GM23338 (cell line): Measurements from ENCODE around the gene EVI5. TPM values are rescaled to one million over a fixed set of nuclear protein-coding genes. Genes with fewer than 3 reads are reported as not detected.

Source experiments
- ATAC-seq: fragments of 200-7000 bp; cut with Tn5 transposase; 3 replicates; pipeline ENCODE4 v1.9.1; 2020
- DNase-seq: peaks from one replicate; pipeline ENCODE4 v3.0.0-alpha.2; 2015; ENCODE audit warnings: low spot score
- H2AFZ ChIP-seq: fragments of 200-600 bp; sonication (generic); 2 replicates; pipeline ENCODE4 v1.8.0; 2016; ENCODE audit warnings: antibody characterized with exemption, mild to moderate bottlenecking, moderate library complexity
- H3F3A ChIP-seq: fragments of 200-600 bp; sonication (generic); replicated peaks from 2 replicates; pipeline ENCODE4 v1.8.0; 2017; ENCODE audit warnings: antibody characterized with exemption, mixed run types, low read depth
- H3K27ac ChIP-seq: fragments of 200-600 bp; sonication (generic); 2 replicates; pipeline ENCODE4 v1.6.1; 2016; ENCODE audit warnings: low read depth
- H3K27me3 ChIP-seq: fragments of 200-600 bp; sonication (generic); 2 replicates; pipeline ENCODE4 v1.8.0; 2016; ENCODE audit warnings: mild to moderate bottlenecking, mixed run types, moderate library complexity; ENCODE audit not compliant: insufficient read depth
- H3K36me3 ChIP-seq: fragments of 200-600 bp; sonication (generic); 2 replicates; pipeline ENCODE4 v1.8.0; 2016; ENCODE audit warnings: mild to moderate bottlenecking; ENCODE audit not compliant: insufficient read depth
- H3K4me1 ChIP-seq: fragments of 200-600 bp; sonication (generic); 2 replicates; pipeline ENCODE4 v1.8.0; 2016; ENCODE audit warnings: mild to moderate bottlenecking, moderate library complexity; ENCODE audit not compliant: insufficient read depth
- H3K4me2 ChIP-seq: fragments of 200-600 bp; sonication (generic); 2 replicates; pipeline ENCODE4 v1.7.1; 2017; ENCODE audit warnings: mixed run types
- H3K4me3 ChIP-seq: fragments of 200-600 bp; sonication (generic); 2 replicates; pipeline ENCODE4 v1.6.1; 2016; ENCODE audit warnings: mixed run types
- H3K79me2 ChIP-seq: fragments of 200-600 bp; sonication (generic); replicated peaks from 2 replicates; pipeline ENCODE4 v1.8.0; 2017; ENCODE audit warnings: mild to moderate bottlenecking; ENCODE audit not compliant: insufficient read depth
- H3K9me2 ChIP-seq: fragments of 200-600 bp; sonication (generic); 2 replicates; pipeline ENCODE4 v1.8.0; 2017; ENCODE audit not compliant: insufficient read depth
- H4K20me1 ChIP-seq: fragments of 200-600 bp; sonication (generic); replicated peaks from 2 replicates; pipeline ENCODE4 v1.8.0; 2017; ENCODE audit warnings: mild to moderate bottlenecking; ENCODE audit not compliant: insufficient read depth
- H3K27ac Mint-ChIP-seq: 2 replicates; pipeline ENCODE4 v1.8.0; 2020; ENCODE audit warnings: inconsistent platforms, mild to moderate bottlenecking, moderate library complexity, mixed read lengths
- H3K27me3 Mint-ChIP-seq: 3 replicates; pipeline ENCODE4 v1.8.0; 2022; ENCODE audit warnings: low read depth, mild to moderate bottlenecking, moderate library complexity, mixed read lengths, inconsistent platforms; ENCODE audit not compliant: insufficient read depth, poor library complexity
- H3K36me3 Mint-ChIP-seq: 3 replicates; pipeline ENCODE4 v1.8.0; 2021; ENCODE audit warnings: low read depth, mild to moderate bottlenecking, inconsistent platforms, moderate library complexity, mixed read lengths
- H3K4me1 Mint-ChIP-seq: 3 replicates; pipeline ENCODE4 v1.8.0; 2020; ENCODE audit warnings: mild to moderate bottlenecking, inconsistent platforms, mixed read lengths
- H3K4me3 Mint-ChIP-seq: 3 replicates; pipeline ENCODE4 v1.8.0; 2021; ENCODE audit warnings: moderate library complexity, mild to moderate bottlenecking, inconsistent platforms, mixed read lengths
- H3K9me3 Mint-ChIP-seq: 3 replicates; pipeline ENCODE4 v1.8.0; 2020; ENCODE audit warnings: moderate library complexity, mild to moderate bottlenecking, inconsistent platforms, mixed read lengths
- CREB1 ChIP-seq: fragments of 250-450 bp; sonication (Bioruptor Pico); IDR thresholded peaks from 2 replicates; pipeline ENCODE4 v1.5.0; 2020; ENCODE audit warnings: low read depth, mild to moderate bottlenecking, moderate library complexity
- CTCF ChIP-seq, 2 experiments: fragments of 200-600 bp in 1 of 2; sonication (generic) in 1 of 2; conservative IDR thresholded peaks; 2 replicates each; pipeline versions ENCODE4 v1.5.1 to v1.6.1; 2016 to 2017; ENCODE audit warnings: antibody characterized with exemption in 2 of 2, low read depth in 2 of 2, mild to moderate bottlenecking in 2 of 2, moderate library complexity in 1 of 2
- EZH2 ChIP-seq: fragments of 200-600 bp; sonication (generic); IDR thresholded peaks from one replicate; pipeline ENCODE4 v1.8.0; 2017; ENCODE audit warnings: antibody characterized with exemption, mild to moderate bottlenecking, low read depth; ENCODE audit not compliant: unreplicated experiment
- EZH2phosphoT487 ChIP-seq: fragments of 200-600 bp; sonication (generic); IDR thresholded peaks from one replicate; pipeline ENCODE4 v1.8.1; 2018; ENCODE audit warnings: antibody characterized with exemption; ENCODE audit not compliant: unreplicated experiment
- JUNB ChIP-seq: IDR thresholded peaks from one replicate; pipeline ENCODE4 v1.6.1; 2016; ENCODE audit warnings: antibody characterized with exemption; ENCODE audit not compliant: unreplicated experiment
- NANOG ChIP-seq: IDR thresholded peaks from 2 replicates; pipeline ENCODE4 v1.6.1; 2016; ENCODE audit warnings: antibody characterized with exemption, borderline replicate concordance
- POLR2AphosphoS5 ChIP-seq: IDR thresholded peaks from 2 replicates; pipeline ENCODE4 v1.6.1; 2016; ENCODE audit warnings: antibody characterized with exemption, low read depth
- STAT1 ChIP-seq: IDR thresholded peaks from one replicate; pipeline ENCODE4 v1.6.1; 2016; ENCODE audit warnings: antibody characterized with exemption; ENCODE audit not compliant: unreplicated experiment
- ZNF114 ChIP-seq: fragments of 250-450 bp; sonication (Bioruptor Pico); IDR thresholded peaks from 2 replicates; pipeline ENCODE4 v1.5.0; 2020; ENCODE audit warnings: mild to moderate bottlenecking, moderate library complexity
- ZNF331 ChIP-seq: fragments of 250-450 bp; sonication (Bioruptor Pico); IDR thresholded peaks from 2 replicates; pipeline ENCODE4 v1.5.0; 2020; ENCODE audit warnings: low read depth, mild to moderate bottlenecking, moderate library complexity
- ZNF462 ChIP-seq: fragments of 250-450 bp; sonication (Bioruptor Pico); IDR thresholded peaks from 2 replicates; pipeline ENCODE4 v1.5.0; 2020; ENCODE audit warnings: mild to moderate bottlenecking, moderate library complexity
- polyA plus RNA-seq: library from polyadenylated mRNA; unstranded; fragments of >200 nt; fragmentation: Nextera tagmentation; extraction: Ambion mirVana; gene quantifications from 2 replicates; pipeline ENCODE4 v1.2.1, GENCODE V29; 2016
- total RNA-seq: library from RNA; depleted of rRNA; stranded (reverse); fragments of >200 nt; shearing (Covaris generic); gene quantifications from 2 replicates; pipeline ENCODE4 v1.2.3, GENCODE V29; 2014
- TF ChIP-seq, protein P1 (sequence below): IDR thresholded peaks from 2 replicates; pipeline ENCODE4 v1.6.1; 2016; ENCODE audit warnings: antibody characterized with exemption
- TF ChIP-seq, protein P2 (sequence below): IDR thresholded peaks from one replicate; pipeline ENCODE4 v1.6.1; 2018; ENCODE audit warnings: antibody characterized with exemption; ENCODE audit not compliant: unreplicated experiment

Gene EVI5
- total and polyA plus RNA-seq, 2 experiments from 2014 or later: 15.6 to 24.8 TPM

GRCh38 chr1:92756537-92756936 lies 28.4 kb downstream of the EVI5 start:
- H4K20me1 ChIP-seq: peaks cover 8% of the 10 kb centered on the region; the same call in 1 of the 2 replicates
- Mint-ChIP-seq H3K27me3 (no peaks in the 10 kb centered on the region), H3K4me3 (no peak overlapping the region)

More at GRCh38 chr1:92756537-92756936, 28.4 kb downstream of the EVI5 start:
- H3K36me3 ChIP-seq: no peaks in the 10 kb centered on the region
- Mint-ChIP-seq H3K36me3 (no peaks in the 10 kb centered on the region; the same call in 2 of the 3 replicates), H3K27ac (no peak overlapping the region), H3K4me1 (no peaks in the 10 kb centered on the region), H3K9me3 (no peaks in the 10 kb centered on the region)
- TF ChIP-seq EZH2 (no peak), STAT1 (no peak), ZNF462 (CRISPR knock-in tag) (no peak), CTCF (conservative IDR thresholded peaks at IDR 0.05; ENCODE audit: low read depth in 2 of 2) (no peak), EZH2phosphoT487 (no peak), NANOG (no peak), ZNF331 (CRISPR knock-in tag) (no peak), POLR2AphosphoS5 (no peak), JUNB (no peak), ZNF114 (CRISPR knock-in tag) (no peak), CREB1 (no peak)
- TF ChIP-seq, protein P1, sequence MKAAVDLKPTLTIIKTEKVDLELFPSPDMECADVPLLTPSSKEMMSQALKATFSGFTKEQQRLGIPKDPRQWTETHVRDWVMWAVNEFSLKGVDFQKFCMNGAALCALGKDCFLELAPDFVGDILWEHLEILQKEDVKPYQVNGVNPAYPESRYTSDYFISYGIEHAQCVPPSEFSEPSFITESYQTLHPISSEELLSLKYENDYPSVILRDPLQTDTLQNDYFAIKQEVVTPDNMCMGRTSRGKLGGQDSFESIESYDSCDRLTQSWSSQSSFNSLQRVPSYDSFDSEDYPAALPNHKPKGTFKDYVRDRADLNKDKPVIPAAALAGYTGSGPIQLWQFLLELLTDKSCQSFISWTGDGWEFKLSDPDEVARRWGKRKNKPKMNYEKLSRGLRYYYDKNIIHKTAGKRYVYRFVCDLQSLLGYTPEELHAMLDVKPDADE: no peak
- TF ChIP-seq, protein P2, sequence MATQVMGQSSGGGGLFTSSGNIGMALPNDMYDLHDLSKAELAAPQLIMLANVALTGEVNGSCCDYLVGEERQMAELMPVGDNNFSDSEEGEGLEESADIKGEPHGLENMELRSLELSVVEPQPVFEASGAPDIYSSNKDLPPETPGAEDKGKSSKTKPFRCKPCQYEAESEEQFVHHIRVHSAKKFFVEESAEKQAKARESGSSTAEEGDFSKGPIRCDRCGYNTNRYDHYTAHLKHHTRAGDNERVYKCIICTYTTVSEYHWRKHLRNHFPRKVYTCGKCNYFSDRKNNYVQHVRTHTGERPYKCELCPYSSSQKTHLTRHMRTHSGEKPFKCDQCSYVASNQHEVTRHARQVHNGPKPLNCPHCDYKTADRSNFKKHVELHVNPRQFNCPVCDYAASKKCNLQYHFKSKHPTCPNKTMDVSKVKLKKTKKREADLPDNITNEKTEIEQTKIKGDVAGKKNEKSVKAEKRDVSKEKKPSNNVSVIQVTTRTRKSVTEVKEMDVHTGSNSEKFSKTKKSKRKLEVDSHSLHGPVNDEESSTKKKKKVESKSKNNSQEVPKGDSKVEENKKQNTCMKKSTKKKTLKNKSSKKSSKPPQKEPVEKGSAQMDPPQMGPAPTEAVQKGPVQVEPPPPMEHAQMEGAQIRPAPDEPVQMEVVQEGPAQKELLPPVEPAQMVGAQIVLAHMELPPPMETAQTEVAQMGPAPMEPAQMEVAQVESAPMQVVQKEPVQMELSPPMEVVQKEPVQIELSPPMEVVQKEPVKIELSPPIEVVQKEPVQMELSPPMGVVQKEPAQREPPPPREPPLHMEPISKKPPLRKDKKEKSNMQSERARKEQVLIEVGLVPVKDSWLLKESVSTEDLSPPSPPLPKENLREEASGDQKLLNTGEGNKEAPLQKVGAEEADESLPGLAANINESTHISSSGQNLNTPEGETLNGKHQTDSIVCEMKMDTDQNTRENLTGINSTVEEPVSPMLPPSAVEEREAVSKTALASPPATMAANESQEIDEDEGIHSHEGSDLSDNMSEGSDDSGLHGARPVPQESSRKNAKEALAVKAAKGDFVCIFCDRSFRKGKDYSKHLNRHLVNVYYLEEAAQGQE: no peak
- H3K9me2 ChIP-seq: no peaks in the 10 kb centered on the region
- H3K4me2 ChIP-seq: no peak overlapping the region
- no peak overlapping the region for H3K27ac ChIP-seq
- no peaks in the 10 kb centered on the region for H3K4me1 ChIP-seq
- no peaks in the 10 kb centered on the region for H3K27me3 ChIP-seq
- H2AFZ ChIP-seq: no peak overlapping the region
- H3F3A ChIP-seq: no peaks in the 10 kb centered on the region
- H3K79me2 ChIP-seq: peaks cover 9% of the 10 kb centered on the region; the same call in 1 of the 2 replicates
- H3K4me3 ChIP-seq: no peak overlapping the region
- ATAC-seq (no peak), DNase-seq (no peak)
